ENCODE measurements around the gene SPATA9.
A peak's percentile ranks its signal among the peaks of the same experiment; 100 is the strongest.

SPATA9 gene

DNA sequence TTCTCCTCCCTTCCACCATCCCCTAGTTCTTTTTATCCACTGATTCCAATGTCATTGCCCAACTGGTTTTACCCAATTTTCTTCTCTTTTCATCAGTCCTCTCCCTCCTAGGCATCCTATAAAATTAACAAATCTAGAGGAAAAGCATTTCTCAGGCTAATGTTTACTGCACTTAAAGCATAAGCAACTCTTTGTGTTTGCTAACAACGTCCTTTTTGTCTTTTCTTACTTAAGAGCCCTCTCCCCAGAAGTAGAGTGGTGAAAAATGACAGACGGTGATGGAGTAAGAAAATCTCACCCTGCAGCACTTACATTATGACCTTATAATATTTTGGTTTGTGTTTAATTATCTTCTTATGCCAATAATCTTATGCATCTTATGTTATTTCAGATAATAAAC, 1.6 kb upstream of the SPATA9 start:
- no peak for DNase-seq (ENCODE audit: low read depth in 4 of 4, low spot score in 1 of 4)

DNA sequence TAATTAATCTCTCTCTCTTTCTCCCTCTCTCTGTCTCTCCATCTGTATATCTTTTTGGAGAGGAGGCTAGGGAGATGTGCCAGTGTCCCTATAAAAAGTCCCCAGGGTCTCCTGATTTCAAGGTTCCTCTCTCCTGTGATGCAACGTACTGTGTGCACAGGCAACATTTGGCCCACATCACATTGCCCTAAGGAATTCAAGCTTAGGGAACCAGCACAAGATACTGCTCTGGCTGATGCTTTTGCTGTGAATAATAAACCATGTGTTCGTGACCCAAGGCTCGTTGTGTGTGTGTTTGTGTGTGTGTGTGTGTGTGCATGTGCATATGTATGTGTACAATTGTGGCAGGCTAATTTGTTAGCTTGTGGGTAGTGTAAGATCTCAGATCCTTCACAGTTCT, 9.7 kb downstream of the SPATA9 start:
- DNase-seq (ENCODE audit: low read depth in 4 of 4, low spot score in 1 of 4) = no peak

DNA sequence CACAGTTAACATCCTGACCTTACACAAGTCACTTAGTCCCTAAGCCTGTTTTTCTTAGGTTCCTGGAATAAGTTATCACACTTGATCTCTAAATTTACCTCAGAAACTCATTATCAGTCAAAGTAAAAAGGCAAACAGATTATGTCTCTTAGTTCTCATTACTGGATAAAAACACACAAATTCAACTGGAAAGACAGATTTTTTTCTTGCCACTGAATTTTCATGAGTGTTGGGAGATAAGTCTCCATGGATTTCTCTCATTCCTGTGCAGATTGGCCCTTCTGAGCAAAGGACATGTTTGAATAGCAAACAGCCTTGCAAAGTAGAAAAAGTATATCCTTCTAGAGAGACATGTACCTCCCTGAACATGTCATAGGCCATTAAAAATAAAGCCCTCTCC, 10.2 kb downstream of the SPATA9 start:
- DNase-seq (ENCODE audit: low read depth in 4 of 4, low spot score in 1 of 4) = no peak

DNA sequence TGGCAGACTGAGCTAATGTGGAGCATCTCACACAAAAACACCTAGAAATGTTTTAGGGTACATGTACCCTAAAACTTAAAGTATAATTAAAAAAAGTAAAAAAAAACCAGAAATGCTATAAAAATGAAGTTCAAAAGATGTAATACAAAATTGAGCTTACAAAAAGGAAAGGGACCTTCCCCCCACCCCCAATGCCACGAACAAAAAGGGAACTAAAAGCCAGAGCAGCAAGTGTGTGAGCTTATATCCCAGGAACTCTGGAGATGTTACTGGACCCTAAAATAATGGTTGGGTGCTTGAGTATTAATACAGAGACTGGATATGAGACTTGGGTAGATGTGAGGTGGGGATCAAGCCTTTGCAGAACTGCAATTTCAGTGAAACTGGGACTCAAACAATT, 11.0 kb downstream of the SPATA9 start:
- no peak for DNase-seq (ENCODE audit: low read depth in 4 of 4, low spot score in 1 of 4)

DNA sequence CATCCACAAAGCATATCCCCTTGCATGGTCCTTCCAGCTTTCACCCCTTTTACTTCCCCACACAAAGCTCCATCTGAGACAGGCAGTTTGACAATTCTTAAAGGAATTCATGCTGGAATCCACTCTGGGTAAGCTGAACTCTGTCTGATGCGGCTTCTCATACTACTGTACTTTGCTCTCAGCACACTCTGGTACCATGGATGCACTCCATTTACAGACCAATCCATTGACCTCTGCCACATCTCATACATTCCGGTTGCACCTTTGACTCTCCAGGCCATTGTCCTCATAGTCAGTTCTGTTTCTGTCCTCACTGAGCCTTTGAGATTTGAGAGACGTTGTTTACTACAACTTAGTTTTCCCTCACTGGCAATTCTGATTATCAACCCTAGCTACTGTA, 12.2 kb downstream of the SPATA9 start:
- DNase-seq (ENCODE audit: low read depth in 4 of 4, low spot score in 1 of 4) = no peak

DNA sequence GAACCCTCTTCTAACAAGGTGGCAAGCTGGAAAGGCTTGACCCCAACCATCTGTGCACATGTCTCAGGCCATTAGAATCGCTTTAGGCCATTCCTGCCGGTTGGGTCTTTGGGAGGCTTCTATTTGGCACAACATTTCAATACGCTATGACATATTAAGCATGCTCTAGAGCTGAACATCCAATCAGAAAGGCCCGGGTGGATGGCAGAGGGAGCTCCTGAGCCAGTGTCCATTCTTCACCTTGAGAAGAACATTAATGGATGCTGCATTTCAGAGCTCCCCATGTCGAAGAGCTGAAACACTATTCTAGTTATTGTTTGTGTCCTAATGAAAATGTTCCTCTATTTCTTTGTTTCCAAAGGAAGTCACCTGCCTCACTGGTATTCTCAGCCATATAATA, 12.8 kb downstream of the SPATA9 start:
- no peak for DNase-seq (ENCODE audit: low read depth in 4 of 4, low spot score in 1 of 4)

DNA sequence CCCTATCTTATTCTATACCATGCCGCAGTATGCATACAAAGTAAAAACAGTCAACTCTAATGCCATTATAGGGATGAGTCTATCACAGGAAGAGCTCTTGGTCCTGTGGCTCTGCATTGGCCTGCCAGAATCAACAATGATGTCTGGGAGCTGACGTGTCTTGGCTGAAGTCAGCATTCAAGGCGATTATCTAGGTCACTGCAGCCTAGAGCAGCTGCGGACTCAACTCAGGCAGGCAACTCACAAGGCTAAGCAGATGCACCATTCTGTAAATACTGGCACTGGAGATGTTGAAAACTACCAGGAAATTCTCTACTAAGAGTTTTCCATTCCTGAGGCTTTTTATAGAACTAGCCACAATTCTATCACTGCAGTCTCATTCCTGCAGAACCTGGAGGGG, 13.3 kb downstream of the SPATA9 start:
- no peak for DNase-seq (ENCODE audit: low read depth in 4 of 4, low spot score in 1 of 4)

DNA sequence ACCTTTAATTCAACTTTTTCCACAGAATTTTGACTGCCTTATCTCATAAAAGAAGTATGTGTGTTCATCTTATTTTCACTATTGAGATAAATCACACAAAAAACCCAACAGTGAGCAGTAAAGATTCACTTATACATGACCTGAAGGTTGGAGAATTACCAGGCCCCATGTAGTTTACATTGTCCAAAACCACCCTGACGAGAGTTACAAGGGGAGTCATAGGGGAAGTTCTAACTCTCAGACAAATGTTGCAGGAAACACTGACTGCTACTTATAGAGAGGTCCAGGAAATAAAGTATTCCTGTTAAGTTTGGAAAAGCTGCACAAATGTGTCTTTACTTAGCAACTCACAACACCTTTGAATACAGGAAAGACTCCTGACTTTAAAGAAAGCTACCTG, 14.1 kb downstream of the SPATA9 start:
- no peak for DNase-seq (ENCODE audit: low read depth in 4 of 4, low spot score in 1 of 4)

DNA sequence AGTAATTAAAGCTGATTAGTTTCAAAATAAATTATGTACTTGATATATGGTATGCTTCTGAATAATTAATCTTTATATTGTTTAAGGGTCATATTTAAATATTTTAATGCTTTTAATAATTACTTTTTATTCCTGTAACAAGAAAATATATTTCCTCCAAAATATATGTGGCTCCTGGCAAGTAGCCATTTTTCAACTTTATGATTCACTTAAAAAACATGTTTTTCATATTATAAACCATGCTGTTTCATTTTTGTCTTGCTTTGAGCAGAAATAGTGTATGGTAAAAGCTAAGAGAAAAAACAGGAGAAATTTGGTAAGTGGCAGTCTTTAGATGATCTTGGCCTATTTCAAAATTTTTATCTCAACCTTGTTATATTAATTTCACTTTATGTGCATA, 14.6 kb downstream of the SPATA9 start:
- DNase-seq (ENCODE audit: low read depth in 4 of 4, low spot score in 1 of 4) = no peak

DNA sequence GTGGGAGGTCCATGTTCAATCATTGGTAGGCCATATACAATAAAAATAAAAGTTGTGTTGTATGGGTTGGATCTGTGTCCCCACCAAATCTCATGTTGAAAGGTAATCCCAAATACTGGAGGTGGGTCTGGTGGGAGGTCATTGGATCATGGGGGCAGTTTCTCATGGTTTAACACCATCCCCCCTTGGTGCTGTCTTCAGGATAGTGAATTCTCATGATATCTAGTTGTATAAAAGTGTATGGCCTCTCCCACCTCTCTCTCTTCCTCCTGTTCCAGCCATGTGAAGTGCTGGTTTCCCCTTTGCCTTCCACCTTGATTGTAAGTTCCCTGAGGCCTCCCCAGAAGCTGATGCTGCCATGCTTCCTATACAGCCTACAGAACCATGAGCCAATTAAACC, 15.1 kb downstream of the SPATA9 start:
- DNase-seq (ENCODE audit: low read depth in 4 of 4, low spot score in 1 of 4) = no peak

DNA sequence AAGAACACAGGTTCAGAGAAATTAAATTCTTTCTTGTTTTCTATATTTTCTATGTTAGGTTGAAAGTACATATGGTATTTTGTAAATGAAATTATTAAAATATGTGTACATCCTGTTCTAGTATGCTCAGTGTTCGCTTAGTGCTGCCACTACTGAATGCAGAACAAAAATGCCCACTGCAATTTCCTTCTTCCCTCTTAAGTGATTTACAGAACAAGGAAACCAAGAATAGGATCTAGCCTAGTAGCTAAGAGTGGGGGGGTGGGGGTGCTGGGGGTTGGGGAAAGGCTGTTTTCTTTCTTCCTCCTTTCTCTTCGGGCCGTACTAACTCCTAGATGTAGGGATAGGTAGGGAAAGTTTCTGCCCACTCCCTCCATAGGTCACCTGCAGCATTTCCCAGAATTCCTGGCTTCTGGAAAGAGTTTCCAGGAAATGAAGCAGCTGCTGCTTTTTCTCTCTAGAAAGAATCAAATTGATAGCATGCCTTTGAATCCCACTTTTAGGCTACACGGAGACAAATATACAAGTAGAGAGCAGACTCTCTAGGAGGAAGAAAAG, 15.7 kb downstream of the SPATA9 start:
- no peak for DNase-seq (ENCODE audit: low read depth in 4 of 4, low spot score in 1 of 4)

DNA sequence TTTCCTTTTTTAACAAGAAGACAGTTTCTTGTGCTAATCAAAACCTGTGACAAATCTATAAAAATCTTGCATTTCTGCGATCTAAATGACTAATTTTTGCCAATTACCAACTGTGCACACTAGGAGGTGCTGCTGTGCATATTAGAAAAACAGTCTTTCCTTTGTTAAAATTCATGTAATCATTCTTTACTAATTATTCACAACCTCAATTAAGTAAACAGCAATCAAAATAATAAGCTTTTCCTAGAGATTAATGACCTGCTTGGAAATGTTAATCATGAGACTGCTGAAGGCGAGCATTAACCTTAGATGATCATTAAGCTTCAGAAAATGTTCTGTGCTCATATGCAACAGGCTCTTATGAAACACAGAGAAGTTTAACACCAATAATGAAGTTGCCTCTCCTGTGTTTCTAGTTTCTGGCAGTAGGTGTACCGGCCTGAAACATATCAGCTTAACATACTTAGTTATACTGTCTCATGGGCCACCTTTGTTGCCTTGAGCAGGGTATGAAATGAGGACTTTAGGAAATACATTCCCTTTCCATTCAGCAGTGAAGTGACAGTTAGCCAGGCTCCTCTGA, 18.5 kb downstream of the SPATA9 start:
- DNase-seq (ENCODE audit: low read depth in 4 of 4, low spot score in 1 of 4) = peak in 2 of 4 experiments; percentile 9 to 14

DNA sequence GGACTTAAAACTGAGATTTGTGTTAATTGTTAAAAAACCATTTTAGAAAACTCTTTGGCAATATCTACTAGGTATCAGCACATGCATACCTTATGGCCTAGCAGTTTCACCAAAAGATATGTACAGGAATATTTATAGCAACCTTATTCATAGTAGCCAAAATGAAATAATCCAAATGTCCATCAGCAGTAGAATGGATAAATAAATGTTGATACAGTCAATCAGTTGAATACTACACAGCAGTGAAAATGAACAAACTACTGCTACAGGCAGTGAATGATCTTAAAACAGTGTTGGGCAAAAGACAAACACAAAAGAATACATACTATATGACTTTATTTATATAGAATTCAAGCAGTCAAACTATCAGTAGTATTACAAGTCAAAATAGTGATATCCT, 19.8 kb downstream of the SPATA9 start:
- no peak for DNase-seq (ENCODE audit: low read depth in 4 of 4, low spot score in 1 of 4)

DNA sequence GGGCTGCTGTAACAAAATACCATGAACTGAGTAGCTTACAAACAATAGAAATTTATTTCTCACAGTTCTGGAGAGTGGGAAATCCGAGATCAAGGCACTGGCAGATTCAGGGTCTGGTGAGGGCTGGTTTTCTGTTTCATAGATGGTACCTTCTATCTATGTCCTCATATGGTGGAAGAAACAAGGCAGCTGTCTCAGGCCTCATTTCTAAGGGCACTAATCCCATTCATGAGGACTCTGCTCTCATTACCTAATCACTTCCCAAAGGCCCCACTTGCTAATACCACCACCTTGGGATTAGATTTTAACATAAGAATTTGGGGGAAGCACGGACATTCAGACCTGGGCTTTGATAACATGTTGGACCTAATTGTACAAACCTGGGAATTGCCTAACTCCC, 22.7 kb downstream of the SPATA9 start:
- DNase-seq (ENCODE audit: low read depth in 4 of 4, low spot score in 1 of 4) = no peak

DNA sequence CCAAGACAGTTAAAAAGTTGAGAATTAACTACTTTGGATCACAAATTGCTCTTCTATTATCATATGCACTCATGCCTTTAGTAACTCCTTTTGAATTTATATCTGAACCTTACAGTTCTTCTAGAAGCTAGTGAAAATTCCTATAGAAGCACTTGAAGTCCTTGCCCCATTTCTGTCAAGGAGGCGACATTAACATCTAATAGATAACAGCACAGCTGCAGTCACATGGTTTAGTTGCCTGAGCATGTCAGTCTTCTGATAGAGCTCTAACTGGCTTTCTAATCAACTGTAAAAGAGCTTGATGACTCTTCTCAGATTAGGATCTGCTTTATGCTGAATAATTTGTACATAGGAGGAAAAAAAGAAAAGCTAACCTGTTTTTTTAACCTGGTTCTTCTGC, 27.2 kb downstream of the SPATA9 start:
- DNase-seq (ENCODE audit: low read depth in 4 of 4, low spot score in 1 of 4) = no peak

DNA sequence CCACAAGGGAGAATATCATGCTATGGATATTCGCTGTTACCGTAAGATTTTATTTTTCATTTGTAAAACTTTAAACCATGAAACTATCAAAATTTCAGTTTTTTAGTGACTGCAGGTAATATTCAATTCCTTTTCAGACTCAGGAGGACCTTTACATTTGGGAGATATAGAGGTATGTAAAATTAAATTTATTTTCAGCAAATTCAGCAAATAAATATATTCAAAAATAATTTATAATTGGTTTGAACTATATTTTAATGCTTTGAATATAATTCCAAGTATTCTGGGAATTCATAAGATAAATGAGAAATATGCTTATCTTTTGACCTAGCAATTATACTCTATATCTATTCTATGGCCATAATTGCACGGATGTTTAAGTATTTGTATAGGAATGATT, 28.6 kb downstream of the SPATA9 start:
- DNase-seq (ENCODE audit: low read depth in 4 of 4, low spot score in 1 of 4) = no peak

DNA sequence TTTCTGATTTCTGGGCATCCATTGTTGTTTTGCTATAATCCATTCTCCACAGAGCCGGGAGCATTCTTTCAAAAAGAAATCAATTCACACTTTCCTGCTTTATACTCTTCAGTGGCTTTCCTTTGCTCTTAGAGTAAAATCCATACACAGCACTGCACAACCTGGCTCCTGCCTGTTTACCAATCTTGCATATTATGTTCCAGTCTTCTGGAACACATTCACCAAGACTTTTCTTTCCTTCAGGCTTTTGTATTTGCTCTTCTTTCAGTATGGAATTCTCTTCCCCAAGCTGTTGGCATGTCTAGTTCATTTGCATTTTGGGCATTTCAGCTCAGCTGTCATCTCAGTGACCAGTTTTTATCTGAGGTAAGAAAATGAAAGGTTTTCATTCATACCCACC, 29.9 kb downstream of the SPATA9 start:
- DNase-seq (ENCODE audit: low read depth in 4 of 4, low spot score in 1 of 4) = no peak

DNA sequence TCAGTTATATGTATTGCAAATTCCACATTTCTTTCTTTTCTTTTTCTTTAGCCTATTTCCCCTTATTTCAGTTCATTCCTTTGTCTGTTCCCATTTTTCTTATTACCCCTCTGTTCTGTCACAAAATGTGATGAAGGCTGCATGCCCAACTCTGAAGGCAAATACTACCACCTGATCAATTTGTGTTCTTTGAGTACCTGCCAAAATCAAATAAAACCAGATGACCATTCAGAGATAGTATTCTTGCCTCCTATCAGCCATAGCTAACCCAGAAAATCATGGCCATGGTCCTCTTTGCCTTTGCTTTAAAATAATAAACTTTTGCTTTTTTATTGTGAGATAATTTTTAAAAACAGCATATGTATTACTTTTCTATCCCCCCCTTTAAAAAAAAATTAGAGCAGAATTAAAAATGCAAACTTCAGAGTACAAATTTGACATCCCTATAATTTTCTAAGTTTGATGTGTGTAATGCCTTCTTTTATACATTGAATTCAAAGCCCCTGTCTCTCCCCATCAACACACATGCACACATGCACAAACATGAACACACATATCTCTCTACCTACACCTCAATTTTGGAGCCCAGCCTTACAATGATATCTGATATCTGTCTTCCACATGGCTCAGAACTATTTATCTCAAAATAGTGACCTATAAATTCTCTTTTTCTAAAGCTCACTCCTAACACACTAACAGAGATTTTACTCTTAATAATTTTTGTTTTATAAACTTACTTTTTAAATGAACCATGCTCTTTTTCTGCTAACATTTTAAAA, 32.8 kb downstream of the SPATA9 start:
- no peak for DNase-seq (ENCODE audit: low read depth in 4 of 4, low spot score in 1 of 4)

DNA sequence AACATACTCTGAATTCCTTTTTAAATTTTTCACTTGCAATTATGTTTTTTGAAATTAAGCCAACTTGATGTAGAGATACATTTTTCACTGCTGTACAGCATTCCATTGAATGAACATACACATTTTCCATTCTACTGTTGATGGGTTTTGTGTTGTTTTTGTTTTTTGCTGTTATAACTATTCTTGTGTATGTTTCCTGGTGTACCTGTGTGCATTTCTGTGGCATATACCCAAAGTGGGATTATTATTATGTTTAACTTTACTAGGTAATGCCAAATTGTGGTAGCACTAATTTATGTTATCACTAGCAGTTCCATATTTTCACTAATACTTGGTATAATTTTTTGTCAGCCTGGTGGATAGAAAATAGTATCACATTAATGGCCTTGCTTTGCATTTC, 33.5 kb downstream of the SPATA9 start:
- DNase-seq (ENCODE audit: low read depth in 4 of 4, low spot score in 1 of 4) = no peak

DNA sequence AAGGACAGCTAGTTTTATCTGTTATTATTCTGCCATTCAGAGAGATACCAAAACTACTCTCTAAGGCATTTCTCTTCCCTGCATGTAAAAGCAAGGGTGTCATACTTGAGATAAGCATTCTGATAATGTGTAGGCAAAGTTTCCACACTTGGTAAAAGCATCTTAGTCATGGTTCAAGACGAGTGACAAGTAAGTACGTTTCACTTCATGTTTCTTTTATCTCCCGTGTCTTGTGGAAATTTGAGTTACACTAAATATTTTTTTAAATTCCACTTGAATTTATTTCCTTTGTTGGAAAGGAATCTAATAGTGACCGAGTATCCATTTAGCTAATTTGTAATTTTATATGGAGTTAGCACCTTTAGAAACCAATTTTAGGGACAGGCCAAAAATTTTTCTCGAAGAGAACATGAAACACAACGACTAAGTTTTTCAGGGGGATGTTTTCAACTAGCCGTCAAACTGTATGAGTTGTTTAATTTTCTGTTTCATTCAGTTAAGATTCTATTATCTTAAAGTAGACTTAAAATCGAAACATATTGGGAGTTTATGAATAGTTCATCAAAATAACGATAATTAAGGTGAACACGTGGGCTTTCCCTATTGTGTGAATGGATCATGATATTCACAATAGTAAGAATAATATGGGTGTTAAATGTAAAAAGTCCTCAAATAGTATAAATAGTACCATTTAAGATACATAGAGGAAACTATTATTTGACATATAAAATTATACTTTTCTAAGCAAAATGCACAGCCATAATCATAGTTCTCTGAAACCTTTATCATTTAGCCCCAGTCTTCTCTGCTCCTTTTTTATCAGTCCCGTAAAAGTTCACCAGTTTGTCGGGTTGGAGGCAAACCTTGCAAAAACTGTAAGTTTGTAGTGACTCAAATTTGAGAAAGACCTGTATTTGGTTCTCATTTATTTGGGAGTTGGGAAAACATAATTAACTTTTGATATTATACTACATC, 34.6 kb downstream of the SPATA9 start:
- no peak for DNase-seq (ENCODE audit: low read depth in 4 of 4, low spot score in 1 of 4)

DNA sequence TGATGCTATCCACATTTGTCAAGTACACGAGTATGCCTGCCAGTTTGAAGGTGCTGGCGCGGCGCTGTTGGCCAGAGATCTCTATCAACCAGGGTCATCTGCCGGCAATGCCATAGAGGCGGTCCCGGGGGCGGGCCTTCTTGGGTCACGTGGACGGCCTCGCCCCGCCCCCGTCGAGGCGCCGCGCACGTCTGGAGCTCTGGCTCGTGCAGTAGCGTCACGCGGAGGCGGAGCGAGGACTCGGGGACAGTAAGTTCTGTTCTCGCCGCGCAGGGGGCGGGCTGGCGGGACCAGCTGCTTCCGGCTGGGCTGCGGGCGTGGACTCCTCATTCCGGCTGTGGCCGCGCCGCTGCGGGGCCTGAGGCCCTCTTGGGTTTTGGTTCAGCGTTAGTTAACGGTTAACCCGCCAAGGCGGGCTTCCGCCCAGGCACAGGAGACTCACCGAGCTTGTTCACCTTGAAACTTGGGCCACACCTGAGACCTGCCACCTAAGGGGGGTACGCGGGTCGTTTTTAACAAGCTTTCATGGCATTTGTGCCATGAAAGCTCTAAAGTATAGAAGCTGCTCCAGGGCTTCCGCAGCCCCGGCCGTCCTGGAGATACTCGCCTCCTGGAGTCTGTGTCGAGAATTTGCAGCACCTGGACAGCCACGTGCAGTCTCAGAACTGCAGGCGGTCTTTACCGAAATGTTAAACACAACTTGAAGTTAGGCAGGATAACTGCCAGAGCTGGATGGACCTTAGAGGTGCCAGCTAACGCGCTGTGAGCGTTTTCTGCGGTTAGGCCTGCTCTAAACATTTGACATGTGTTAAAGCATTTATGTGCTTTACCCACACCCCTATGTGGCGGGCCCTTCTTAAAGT, 36.0 kb downstream of the SPATA9 start, which contains the start of gene RFESD:
Gene RFESD, plus strand, starts transcription at position 209 of the 863 bp plus-strand sequence. CDS start 5,495 bp downstream, outside the sequence.
- peak; percentile 82 to 95 (median 88) for DNase-seq (ENCODE audit: low read depth in 4 of 4, low spot score in 1 of 4)

Measured in stimulated activated CD4-positive, alpha-beta T cell treated with anti-CD3 and anti-CD28 coated beads, Interleukin-1b, Interleukin-23, amount 100 ng/mL, for 24 hours (primary cell).